Measurements from ENCODE around the gene AKR1B1.

The AKR1B1 gene

DNA sequence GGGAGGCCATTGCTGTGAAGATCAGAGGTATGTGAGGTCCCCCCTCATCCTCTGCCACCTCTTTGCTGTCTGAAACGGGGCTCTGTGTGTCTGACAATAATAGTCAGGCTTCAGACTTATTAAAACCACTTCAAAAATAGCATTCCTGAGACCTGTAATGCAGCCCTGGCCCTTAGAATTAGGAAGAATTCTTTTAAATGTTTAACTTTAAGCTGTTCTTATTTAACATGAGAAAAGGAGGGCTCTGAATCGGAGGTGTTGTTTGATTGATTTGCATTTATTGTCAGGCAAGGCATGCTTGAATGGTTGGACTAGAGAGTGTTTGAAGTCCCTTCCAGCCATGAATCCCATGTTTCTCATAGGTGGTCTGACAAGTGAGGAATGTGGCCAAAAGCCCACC is 52.5 kb downstream of the AKR1B1 start:
- Histone ChIP-seq H3K36me3 (ENCODE audit: control insufficient read depth, insufficient read depth, low read length) (no peaks in the 10 kb centered on the region), H3K9me3 (ENCODE audit: control insufficient read depth, low read length) (no peaks in the 10 kb centered on the region), H3K4me1 (ENCODE audit: control insufficient read depth, insufficient read depth, low read length, poor library complexity, severe bottlenecking) (no peaks in the 10 kb centered on the region), H3K4me3 (ENCODE audit: insufficient read depth, low read depth, low read length, poor library complexity, severe bottlenecking) (no peak overlapping the region), H3K27ac (ENCODE audit: insufficient read depth, low read length, poor library complexity, severe bottlenecking) (no peak overlapping the region), H3K27me3 (replicated peaks; ENCODE audit: control insufficient read depth, insufficient read depth, low read length, poor library complexity, severe bottlenecking) (no peaks in the 10 kb centered on the region)
- DNase-seq = no peak

DNA sequence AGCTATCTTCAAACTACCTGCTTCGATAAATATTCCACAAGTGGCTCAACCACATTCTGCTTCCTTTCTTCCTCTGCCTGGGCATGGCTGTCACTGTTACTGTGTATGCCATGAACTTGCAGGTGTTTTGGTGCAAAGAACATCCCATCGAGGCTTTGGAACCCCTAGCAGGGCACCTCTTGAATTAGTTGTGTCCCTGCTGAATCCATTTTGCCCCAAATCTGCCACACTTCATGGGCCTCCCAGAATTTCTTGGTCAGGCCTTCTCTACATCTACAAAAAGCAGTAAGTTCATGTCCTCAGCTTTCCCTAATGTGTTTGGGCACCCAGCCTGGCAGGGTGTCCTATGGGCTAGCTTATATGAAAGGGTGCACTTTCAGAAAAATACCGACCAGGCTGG is 53.6 kb downstream of the AKR1B1 start:
- no peak overlapping the region for H3K4me3 ChIP-seq (ENCODE audit: insufficient read depth, low read depth, low read length, poor library complexity, severe bottlenecking)
- H3K36me3 ChIP-seq (ENCODE audit: control insufficient read depth, insufficient read depth, low read length) = no peaks in the 10 kb centered on the region
- H3K9me3 ChIP-seq (ENCODE audit: control insufficient read depth, low read length) = no peaks in the 10 kb centered on the region
- H3K27me3 ChIP-seq (replicated peaks; ENCODE audit: control insufficient read depth, insufficient read depth, low read length, poor library complexity, severe bottlenecking) = no peaks in the 10 kb centered on the region
- H3K27ac ChIP-seq (ENCODE audit: insufficient read depth, low read length, poor library complexity, severe bottlenecking) = no peak overlapping the region
- H3K4me1 ChIP-seq (ENCODE audit: control insufficient read depth, insufficient read depth, low read length, poor library complexity, severe bottlenecking) = no peaks in the 10 kb centered on the region
- DNase-seq = no peak

DNA sequence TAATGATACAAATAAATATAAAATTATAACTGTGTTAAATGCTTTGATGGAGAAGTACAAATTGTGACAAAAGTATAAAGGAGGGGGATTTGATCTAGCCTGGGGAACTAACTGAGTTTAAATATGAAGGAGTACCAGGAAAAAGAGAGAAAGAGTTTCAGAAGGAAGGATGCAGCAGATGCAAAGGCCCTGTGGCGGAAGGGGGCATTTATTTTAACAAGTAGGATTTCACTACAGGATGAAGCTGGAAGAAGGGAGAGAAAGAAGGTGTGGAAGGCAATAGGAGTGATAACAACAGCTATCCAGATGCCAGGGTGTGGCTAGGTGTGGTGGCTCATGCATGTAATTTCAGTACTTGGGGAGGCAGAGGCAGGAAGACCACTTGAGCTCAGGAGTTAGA is 55.8 kb downstream of the AKR1B1 start:
- Histone ChIP-seq H3K4me1 (ENCODE audit: control insufficient read depth, insufficient read depth, low read length, poor library complexity, severe bottlenecking) (no peaks in the 10 kb centered on the region), H3K27ac (ENCODE audit: insufficient read depth, low read length, poor library complexity, severe bottlenecking) (no peak overlapping the region), H3K4me3 (ENCODE audit: insufficient read depth, low read depth, low read length, poor library complexity, severe bottlenecking) (no peak overlapping the region), H3K27me3 (replicated peaks; ENCODE audit: control insufficient read depth, insufficient read depth, low read length, poor library complexity, severe bottlenecking) (no peaks in the 10 kb centered on the region), H3K9me3 (ENCODE audit: control insufficient read depth, low read length) (no peaks in the 10 kb centered on the region), H3K36me3 (ENCODE audit: control insufficient read depth, insufficient read depth, low read length) (no peaks in the 10 kb centered on the region)
- no peak for DNase-seq

DNA sequence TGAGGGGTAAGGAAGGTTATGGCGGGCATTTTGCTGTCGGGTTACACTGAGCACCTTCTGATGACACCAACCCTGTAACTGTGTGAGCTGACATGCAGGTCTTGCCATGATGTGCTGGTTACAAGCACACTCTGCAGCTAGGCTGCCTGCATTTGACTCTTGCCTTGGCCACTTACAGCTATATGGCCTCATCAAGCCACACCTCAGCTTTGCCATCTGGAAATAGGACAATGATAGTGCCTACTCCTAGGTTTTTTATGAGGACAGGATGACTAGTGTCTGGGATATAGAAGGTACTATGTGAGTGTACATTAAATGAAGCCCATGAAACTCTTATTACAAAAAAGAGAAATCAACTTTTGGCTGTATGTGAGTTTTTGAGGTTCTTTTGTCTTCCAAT is 58.0 kb downstream of the AKR1B1 start:
- no peaks in the 10 kb centered on the region for H3K36me3 ChIP-seq (ENCODE audit: control insufficient read depth, insufficient read depth, low read length)
- H3K9me3 ChIP-seq (ENCODE audit: control insufficient read depth, low read length) = no peaks in the 10 kb centered on the region
- H3K4me3 ChIP-seq (ENCODE audit: insufficient read depth, low read depth, low read length, poor library complexity, severe bottlenecking) = no peak overlapping the region
- no peak for DNase-seq
- H3K27me3 ChIP-seq (replicated peaks; ENCODE audit: control insufficient read depth, insufficient read depth, low read length, poor library complexity, severe bottlenecking) = no peaks in the 10 kb centered on the region
- no peak overlapping the region for H3K27ac ChIP-seq (ENCODE audit: insufficient read depth, low read length, poor library complexity, severe bottlenecking)
- no peaks in the 10 kb centered on the region for H3K4me1 ChIP-seq (ENCODE audit: control insufficient read depth, insufficient read depth, low read length, poor library complexity, severe bottlenecking)

DNA sequence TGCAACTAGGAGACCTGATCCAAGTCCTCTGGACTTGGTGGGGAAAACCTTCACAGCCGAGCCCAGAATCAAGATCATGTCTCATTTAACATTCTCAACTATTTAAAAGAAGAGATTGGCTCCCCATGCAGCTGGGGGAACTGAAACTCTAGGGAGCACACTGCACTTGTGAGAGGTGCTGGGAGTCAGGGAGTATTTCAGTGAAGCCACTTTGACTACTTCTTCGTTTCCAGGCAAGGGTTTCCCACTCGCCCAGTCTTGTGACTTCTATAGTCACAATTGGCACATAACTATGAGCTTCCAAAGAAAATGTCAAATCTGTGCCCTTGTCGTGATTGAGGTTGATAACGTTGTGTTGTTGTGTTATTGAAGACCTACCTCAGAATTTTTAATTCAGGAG is 62.9 kb downstream of the AKR1B1 start:
- no peak for DNase-seq
- H3K4me3 ChIP-seq (ENCODE audit: insufficient read depth, low read depth, low read length, poor library complexity, severe bottlenecking) = no peak overlapping the region
- H3K9me3 ChIP-seq (ENCODE audit: control insufficient read depth, low read length) = no peaks in the 10 kb centered on the region
- H3K36me3 ChIP-seq (ENCODE audit: control insufficient read depth, insufficient read depth, low read length) = no peaks in the 10 kb centered on the region
- no peak overlapping the region for H3K27ac ChIP-seq (ENCODE audit: insufficient read depth, low read length, poor library complexity, severe bottlenecking)
- H3K27me3 ChIP-seq (replicated peaks; ENCODE audit: control insufficient read depth, insufficient read depth, low read length, poor library complexity, severe bottlenecking) = no peaks in the 10 kb centered on the region
- H3K4me1 ChIP-seq (ENCODE audit: control insufficient read depth, insufficient read depth, low read length, poor library complexity, severe bottlenecking) = no peaks in the 10 kb centered on the region

DNA sequence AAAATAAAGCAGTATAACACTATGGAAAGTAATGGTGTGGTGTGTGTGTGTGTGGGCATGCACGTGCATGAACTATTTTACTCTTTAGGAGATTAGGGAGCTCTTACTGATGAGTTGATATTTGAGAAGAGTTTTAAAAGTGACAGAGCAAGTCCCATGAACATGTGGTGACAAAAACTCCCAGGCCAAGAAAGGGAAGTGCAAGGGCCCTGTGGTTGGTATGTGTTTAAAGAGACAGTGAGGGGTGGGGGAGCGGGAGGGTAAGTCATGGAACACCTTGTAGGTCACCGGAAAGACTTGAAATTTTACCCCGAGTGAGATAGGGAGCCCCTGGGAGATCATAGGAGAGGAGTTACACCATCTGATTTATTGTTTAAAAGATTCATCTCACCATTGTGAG is 63.3 kb downstream of the AKR1B1 start:
- no peaks in the 10 kb centered on the region for H3K36me3 ChIP-seq (ENCODE audit: control insufficient read depth, insufficient read depth, low read length)
- no peaks in the 10 kb centered on the region for H3K4me1 ChIP-seq (ENCODE audit: control insufficient read depth, insufficient read depth, low read length, poor library complexity, severe bottlenecking)
- no peak overlapping the region for H3K4me3 ChIP-seq (ENCODE audit: insufficient read depth, low read depth, low read length, poor library complexity, severe bottlenecking)
- H3K27ac ChIP-seq (ENCODE audit: insufficient read depth, low read length, poor library complexity, severe bottlenecking) = no peak overlapping the region
- DNase-seq = no peak
- no peaks in the 10 kb centered on the region for H3K9me3 ChIP-seq (ENCODE audit: control insufficient read depth, low read length)
- H3K27me3 ChIP-seq (replicated peaks; ENCODE audit: control insufficient read depth, insufficient read depth, low read length, poor library complexity, severe bottlenecking) = no peaks in the 10 kb centered on the region

DNA sequence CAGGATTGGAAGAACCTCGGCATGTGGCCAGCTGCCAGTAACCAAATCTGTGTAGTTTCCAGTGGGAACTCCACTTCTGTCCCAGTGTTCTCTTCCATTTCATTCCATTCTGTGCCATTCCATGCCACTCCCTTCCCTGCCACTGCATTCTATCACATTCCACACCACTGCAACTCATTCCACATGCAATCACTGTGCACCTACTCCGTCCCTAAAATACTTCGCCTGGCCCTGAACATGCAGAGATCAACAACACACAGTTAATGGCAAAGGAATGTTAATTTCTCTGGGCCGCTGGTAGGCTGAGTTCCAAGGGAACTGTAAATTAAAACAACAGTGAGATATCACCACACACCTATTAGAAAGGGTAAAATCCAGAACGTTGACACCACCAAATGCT is 64.8 kb downstream of the AKR1B1 start:
- no peak for DNase-seq
- H3K4me3 ChIP-seq (ENCODE audit: insufficient read depth, low read depth, low read length, poor library complexity, severe bottlenecking) = no peak overlapping the region
- H3K27ac ChIP-seq (ENCODE audit: insufficient read depth, low read length, poor library complexity, severe bottlenecking) = no peak overlapping the region
- H3K36me3 ChIP-seq (ENCODE audit: control insufficient read depth, insufficient read depth, low read length) = no peaks in the 10 kb centered on the region
- no peaks in the 10 kb centered on the region for H3K9me3 ChIP-seq (ENCODE audit: control insufficient read depth, low read length)
- H3K27me3 ChIP-seq (replicated peaks; ENCODE audit: control insufficient read depth, insufficient read depth, low read length, poor library complexity, severe bottlenecking) = no peaks in the 10 kb centered on the region
- no peaks in the 10 kb centered on the region for H3K4me1 ChIP-seq (ENCODE audit: control insufficient read depth, insufficient read depth, low read length, poor library complexity, severe bottlenecking)
